Measurements from ENCODE around the gene GTF2IRD1. TPM values are rescaled to one million over a fixed set of nuclear protein-coding genes. Genes with fewer than 3 reads are reported as not detected.
"Not testable (repeated sequence)": the region's sequence is repeated elsewhere in the genome, so short reads cannot be mapped to it uniquely, and the experiment has no call there.

Gene GTF2IRD1
- total RNA-seq, 4 donors from 2014 or later = 42.9 to 109 (median 77.0) TPM

DNA sequence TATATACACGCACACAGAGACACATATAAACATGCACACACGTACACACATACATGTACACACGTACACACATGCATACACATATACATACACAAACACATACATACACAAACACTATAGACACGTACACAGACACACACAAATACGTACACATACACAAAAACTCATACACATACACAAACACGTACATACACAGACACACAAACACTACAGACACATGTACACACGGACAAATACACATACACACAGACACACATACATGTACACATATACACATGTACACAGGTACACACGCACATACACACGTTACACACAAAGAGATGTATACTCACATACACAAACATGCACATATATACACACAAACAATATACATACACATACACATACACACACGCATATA, 35.2 kb upstream of the GTF2IRD1 start:
- Histone ChIP-seq H3K9me3 (no peaks in the 10 kb centered on the region), H3K4me3 (no peak overlapping the region), H3K36me3 (no peaks in the 10 kb centered on the region), H3K4me1 (peaks cover 4 to 9% of the 10 kb centered on the region in 2 donors), H3K27ac (no peak overlapping the region), H3K27me3 (no peaks in the 10 kb centered on the region)
- in situ Hi-C loops (cut with MboI; ENCODE audit: low sequenced_read_pairs in 4 of 4) = loop anchor here in 1 of 4 donors (25.0 kb wide), 1 partner anchor 619 kb away; no protein-coding TSS in a partner anchor
- intact Hi-C loops (cut with DNase I; ENCODE audit: low total_unique reads) = loop anchor here (5.0 kb wide), 1 partner anchor 149 kb away; no protein-coding TSS in a partner anchor
- TF ChIP-seq POLR2A (IDR thresholded peaks at IDR 0.05) = no peak
- TF ChIP-seq, protein P1, sequence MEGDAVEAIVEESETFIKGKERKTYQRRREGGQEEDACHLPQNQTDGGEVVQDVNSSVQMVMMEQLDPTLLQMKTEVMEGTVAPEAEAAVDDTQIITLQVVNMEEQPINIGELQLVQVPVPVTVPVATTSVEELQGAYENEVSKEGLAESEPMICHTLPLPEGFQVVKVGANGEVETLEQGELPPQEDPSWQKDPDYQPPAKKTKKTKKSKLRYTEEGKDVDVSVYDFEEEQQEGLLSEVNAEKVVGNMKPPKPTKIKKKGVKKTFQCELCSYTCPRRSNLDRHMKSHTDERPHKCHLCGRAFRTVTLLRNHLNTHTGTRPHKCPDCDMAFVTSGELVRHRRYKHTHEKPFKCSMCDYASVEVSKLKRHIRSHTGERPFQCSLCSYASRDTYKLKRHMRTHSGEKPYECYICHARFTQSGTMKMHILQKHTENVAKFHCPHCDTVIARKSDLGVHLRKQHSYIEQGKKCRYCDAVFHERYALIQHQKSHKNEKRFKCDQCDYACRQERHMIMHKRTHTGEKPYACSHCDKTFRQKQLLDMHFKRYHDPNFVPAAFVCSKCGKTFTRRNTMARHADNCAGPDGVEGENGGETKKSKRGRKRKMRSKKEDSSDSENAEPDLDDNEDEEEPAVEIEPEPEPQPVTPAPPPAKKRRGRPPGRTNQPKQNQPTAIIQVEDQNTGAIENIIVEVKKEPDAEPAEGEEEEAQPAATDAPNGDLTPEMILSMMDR (IDR thresholded peaks at IDR 0.05 in 4 of 5, conservative IDR thresholded peaks at IDR 0.05 in 1 of 5) = no peak
- ATAC-seq = no peak
- DNase-seq = no peak

DNA sequence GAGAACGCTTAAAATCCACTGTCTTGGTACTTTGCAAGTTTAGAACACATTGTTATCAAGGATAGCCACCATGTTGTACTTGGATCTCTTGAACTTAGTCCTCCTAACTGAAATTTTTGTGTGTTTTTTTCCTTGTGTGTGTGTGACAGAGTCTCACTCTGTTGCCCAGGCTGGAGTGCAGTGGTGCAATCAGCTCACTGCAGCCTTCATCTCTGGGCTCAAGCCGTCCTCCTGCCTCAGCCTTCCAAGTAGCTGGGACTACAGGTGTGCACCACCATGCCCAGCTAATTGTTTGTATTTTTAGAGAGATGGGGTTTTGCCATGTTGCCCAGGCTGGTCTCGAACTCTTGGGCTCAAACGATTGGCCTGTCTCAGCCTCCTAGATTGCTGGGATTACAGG, 34.5 kb upstream of the GTF2IRD1 start:
- H3K4me1 ChIP-seq, H3K27ac ChIP-seq, H3K36me3 ChIP-seq, DNase-seq, H3K9me3 ChIP-seq, H3K4me3 ChIP-seq, H3K27me3 ChIP-seq, ATAC-seq: not testable (repeated sequence)
- in situ Hi-C loops (cut with MboI; ENCODE audit: low sequenced_read_pairs in 4 of 4) (loop anchor here in 1 of 4 donors (25.0 kb wide), 1 partner anchor 618 kb away; no protein-coding TSS in a partner anchor), intact Hi-C loops (cut with DNase I; ENCODE audit: low total_unique reads) (loop anchor here (5.0 kb wide), 1 partner anchor 148 kb away; no protein-coding TSS in a partner anchor)

DNA sequence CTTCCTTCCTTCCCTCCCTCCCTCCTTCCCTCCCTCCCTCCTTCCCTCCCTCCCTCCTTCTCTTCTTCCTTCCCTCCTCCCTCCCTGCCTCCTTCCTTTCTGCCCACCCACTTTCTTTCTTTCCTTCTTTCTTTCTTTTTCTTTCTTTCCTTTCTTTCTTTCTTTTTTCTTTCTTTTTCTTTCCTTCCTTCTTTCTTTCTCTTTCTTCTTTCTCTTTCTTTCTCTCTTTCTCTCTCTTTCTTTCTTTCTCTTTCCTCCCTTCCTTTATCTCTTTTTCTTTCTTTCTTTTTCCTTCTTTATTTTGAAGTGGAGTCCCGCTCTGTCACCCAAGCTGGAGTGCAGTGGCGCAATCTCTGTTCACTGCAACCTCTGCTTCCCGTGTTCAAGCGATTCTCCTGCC, 33.7 kb upstream of the GTF2IRD1 start:
- Histone ChIP-seq H3K9me3 (no peaks in the 10 kb centered on the region), H3K4me3 (no peak overlapping the region), H3K36me3 (no peaks in the 10 kb centered on the region), H3K27ac (no peak overlapping the region), H3K4me1 (peaks cover 4 to 9% of the 10 kb centered on the region in 2 donors), H3K27me3 (no peaks in the 10 kb centered on the region)
- ATAC-seq (no peak), DNase-seq (no peak)
- TF ChIP-seq, protein P1 (IDR thresholded peaks at IDR 0.05 in 4 of 5, conservative IDR thresholded peaks at IDR 0.05 in 1 of 5) = no peak
- no peak for TF ChIP-seq POLR2A (IDR thresholded peaks at IDR 0.05)
- intact Hi-C loops (cut with DNase I; ENCODE audit: low total_unique reads) = no loop called here
- in situ Hi-C loops (cut with MboI; ENCODE audit: low sequenced_read_pairs in 4 of 4) = loop anchor here in 2 of 4 donors (10.0 to 25.0 kb wide), 2 partner anchors 145 to 617 kb away; no protein-coding TSS in a partner anchor

DNA sequence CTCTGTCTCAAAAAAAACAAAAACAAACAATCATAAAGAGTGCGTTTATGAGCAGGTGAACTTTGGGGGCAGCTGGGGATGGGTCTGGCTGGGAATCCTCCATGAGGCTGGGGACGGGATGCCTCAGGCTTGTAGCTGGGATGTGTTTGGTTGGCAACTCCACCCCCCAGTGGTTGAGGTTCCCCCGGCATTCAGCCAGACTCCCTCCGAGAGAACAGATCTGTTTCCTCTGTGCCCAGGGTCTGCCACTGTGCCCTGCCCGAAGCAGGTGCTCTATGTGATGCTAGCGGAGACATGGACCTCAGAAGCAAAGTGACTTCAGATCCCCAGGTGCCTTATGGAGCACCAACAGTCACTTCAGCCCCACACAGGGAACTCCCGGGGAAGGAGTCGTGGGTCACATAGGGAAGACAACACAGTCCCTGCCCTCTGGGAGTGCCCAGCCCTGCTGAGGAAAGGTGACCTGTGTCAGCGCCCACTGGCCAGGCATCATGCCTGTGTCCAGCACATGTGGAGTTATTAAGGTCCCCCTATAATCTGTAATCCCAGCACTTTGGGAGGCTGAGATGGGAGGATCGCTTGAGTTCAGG, 29.3 kb upstream of the GTF2IRD1 start:
- ATAC-seq (no peak), DNase-seq (no peak)
- Histone ChIP-seq H3K27ac (no peak overlapping the region), H3K4me3 (no peak overlapping the region), H3K4me1 (peaks cover 0 to 6% of the 10 kb centered on the region in 2 donors), H3K27me3 (no peaks in the 10 kb centered on the region), H3K36me3 (no peaks in the 10 kb centered on the region), H3K9me3 (no peaks in the 10 kb centered on the region)
- intact Hi-C loops (cut with DNase I; ENCODE audit: low total_unique reads) = no loop called here
- in situ Hi-C loops (cut with MboI; ENCODE audit: low sequenced_read_pairs in 4 of 4) = loop anchor here in 2 of 4 donors (10.0 to 25.0 kb wide), 2 partner anchors 140 to 613 kb away; no protein-coding TSS in a partner anchor
- TF ChIP-seq, protein P1 (IDR thresholded peaks at IDR 0.05 in 4 of 5, conservative IDR thresholded peaks at IDR 0.05 in 1 of 5) = no peak
- no peak for TF ChIP-seq POLR2A (IDR thresholded peaks at IDR 0.05)

DNA sequence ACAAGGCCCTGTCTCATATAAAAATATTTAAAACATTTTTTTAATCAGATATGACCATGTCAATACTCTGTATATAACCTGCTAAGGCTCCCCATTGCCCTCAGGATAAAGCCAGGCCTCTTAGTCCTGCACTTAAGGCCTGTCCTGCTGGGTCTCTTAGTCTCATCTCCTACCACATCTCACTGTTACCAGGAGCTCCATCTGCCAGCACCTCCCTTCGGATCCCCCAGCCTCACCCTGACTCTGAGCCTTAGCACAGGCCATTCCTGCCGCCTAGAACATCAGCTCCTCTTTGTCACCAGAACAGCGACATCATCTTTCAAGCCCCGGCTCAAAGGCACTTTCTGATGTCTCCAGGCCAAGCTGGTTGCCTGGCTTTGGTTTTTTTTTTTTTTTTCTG, 25.7 kb upstream of the GTF2IRD1 start:
- no peak for DNase-seq
- intact Hi-C loops (cut with DNase I; ENCODE audit: low total_unique reads) = loop anchor here (5.0 kb wide), 1 partner anchor 124 kb away; no protein-coding TSS in a partner anchor
- in situ Hi-C loops (cut with MboI; ENCODE audit: low sequenced_read_pairs in 4 of 4) = loop anchor here in 3 of 4 donors (10.0 to 25.0 kb wide), 3 partner anchors 109 to 609 kb away; no protein-coding TSS in a partner anchor

More for the DNA sequence above, 25.7 kb upstream of the GTF2IRD1 start:
- no peak for ATAC-seq
- no peak for TF ChIP-seq POLR2A (IDR thresholded peaks at IDR 0.05)
- TF ChIP-seq, protein P1 (IDR thresholded peaks at IDR 0.05 in 4 of 5, conservative IDR thresholded peaks at IDR 0.05 in 1 of 5) = no peak
- no peak overlapping the region for H3K4me3 ChIP-seq
- H3K27me3 ChIP-seq = no peaks in the 10 kb centered on the region
- peak overlapping the region in 1 of 4 donors; percentile 88 for H3K27ac ChIP-seq
- no peaks in the 10 kb centered on the region for H3K36me3 ChIP-seq
- H3K9me3 ChIP-seq = no peaks in the 10 kb centered on the region
- H3K4me1 ChIP-seq = peaks cover 3 to 25% of the 10 kb centered on the region in 2 donors

Measured in gastrocnemius medialis (tissue), 4 donors.